ENCODE measurements around the gene ZMIZ1.
A peak's percentile ranks its signal among the peaks of the same experiment; 100 is the strongest.

Gene ZMIZ1

DNA sequence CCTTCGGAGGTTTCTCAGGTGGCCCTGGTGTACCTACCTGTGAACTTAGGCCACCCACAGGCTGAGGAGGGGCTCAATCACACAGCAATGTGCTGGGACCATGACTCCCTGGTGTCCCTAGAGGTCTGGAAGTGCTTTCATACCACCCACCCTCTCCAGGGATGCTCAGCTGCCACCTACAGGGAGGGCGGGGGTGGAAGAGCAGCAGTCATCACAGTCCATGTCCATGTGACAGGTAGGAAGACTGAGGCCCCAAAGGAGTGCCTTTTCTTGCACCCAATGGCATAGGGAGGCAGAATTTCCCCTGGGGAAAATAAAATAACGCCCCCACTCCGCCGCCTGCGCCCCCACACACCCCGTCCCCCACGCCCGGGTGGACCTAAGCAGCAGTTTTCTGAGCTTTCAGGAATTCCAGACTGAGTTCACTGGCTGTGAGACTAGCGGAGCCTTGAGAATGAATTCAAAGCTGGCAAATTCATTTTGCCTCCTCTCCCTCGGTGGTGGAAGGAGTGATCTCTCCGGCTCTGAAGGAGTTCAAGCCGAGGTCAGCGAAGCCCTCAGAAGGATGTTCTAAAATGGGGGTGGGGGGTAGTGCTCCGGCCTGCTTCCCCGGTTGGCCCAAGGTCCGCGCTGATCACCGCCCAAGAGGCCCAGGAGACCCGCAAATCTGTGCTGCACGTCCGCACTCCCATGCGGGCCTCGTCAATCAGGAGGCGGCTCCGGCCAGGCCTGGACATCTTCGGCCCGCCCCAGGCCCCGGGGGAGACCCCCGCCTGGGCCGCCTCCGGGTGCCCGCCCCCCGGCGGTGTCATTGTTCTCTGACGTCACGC, 2.1 kb upstream of the ZMIZ1 start:
- TF ChIP-seq, protein P1, sequence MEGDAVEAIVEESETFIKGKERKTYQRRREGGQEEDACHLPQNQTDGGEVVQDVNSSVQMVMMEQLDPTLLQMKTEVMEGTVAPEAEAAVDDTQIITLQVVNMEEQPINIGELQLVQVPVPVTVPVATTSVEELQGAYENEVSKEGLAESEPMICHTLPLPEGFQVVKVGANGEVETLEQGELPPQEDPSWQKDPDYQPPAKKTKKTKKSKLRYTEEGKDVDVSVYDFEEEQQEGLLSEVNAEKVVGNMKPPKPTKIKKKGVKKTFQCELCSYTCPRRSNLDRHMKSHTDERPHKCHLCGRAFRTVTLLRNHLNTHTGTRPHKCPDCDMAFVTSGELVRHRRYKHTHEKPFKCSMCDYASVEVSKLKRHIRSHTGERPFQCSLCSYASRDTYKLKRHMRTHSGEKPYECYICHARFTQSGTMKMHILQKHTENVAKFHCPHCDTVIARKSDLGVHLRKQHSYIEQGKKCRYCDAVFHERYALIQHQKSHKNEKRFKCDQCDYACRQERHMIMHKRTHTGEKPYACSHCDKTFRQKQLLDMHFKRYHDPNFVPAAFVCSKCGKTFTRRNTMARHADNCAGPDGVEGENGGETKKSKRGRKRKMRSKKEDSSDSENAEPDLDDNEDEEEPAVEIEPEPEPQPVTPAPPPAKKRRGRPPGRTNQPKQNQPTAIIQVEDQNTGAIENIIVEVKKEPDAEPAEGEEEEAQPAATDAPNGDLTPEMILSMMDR (IDR thresholded peaks at IDR 0.05; ENCODE audit: low read depth, low read length) = no peak

DNA sequence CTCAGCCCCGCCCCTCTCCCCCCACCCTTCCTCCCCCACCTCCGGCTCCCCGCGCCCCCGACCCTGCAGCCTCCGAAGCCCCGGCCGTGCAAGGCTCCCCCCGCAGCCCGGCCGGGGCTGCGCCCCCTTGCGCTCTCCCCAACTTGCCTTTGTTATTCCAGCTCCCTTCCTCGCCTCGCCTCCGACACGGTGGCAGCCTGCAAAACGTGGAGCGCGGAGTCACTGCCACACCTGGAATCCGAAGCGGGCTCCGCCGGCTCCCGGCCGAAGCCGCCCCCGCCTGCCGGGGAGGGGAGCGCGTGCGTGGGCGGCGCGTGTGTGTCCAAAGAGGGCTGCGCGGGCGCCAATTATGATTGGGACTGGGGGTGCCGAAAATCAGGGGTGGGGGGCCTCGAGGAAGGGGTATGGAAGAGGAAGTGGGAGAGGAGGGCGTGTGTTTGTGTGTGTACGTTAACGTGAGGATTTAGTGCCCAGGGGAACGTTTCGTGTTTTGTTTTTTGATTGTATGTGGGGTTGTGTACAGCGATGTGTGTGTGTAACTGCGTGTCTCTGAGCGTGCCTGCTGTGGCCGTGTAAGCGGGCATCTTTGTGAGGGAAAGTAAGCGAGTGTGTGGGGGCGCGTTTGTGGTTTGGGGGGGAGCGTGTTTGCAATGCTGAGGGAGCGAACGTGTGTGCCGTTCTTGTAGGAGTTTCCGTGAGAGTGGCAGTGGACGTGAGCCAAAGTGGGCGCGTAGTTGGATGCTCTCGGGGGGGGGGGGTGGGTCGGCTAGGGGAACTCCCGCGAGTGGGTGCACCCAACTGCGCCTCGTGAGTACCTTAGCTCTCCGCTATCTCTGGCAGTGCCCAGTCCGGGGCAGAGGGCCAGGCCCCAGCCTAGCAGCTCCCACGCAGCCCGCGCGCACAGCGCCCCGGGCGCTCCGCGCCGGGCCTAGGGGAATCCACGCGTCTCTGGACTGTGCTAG, 1.2 kb upstream of the ZMIZ1 start:
- TF ChIP-seq, protein P1 (IDR thresholded peaks at IDR 0.05; ENCODE audit: low read depth, low read length) = no peak
- peak overlapping the region; percentile 47 to 56 for H3K4me3 ChIP-seq (replicated peaks in 1 of 2; ENCODE audit: low read depth in 2 of 2, low read length in 2 of 2)
- peak; percentile 88 to 95 for DNase-seq (ENCODE audit: low read depth in 2 of 2)

More for the DNA sequence above, 2.1 kb upstream of the ZMIZ1 start:
- peak; percentile 33 to 34 for DNase-seq (ENCODE audit: low read depth in 2 of 2)
- peak overlapping the region; percentile 48 to 56 for H3K4me3 ChIP-seq (replicated peaks in 1 of 2; ENCODE audit: low read depth in 2 of 2, low read length in 2 of 2)

DNA sequence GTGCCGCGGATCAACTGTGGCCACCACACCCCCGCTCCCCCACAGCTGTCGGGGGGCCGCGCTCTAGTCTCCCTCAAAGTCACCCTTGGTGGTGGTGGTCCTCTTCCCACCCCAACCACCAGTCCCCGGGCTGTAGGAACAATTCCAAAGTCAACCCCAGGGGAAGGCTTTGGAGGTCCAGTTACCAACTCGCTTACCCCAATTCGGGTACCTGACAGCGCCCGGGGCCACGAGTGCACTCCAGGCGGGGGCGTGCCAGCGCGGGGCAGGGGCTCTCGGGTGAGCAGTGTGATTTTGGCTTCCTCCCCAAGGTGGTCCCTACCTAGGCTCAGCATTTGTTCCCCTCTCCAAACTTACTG, 584 bp upstream of the ZMIZ1 start:
- peak in 1 of 2 donors; percentile 26 for DNase-seq (ENCODE audit: low read depth in 2 of 2)
- H3K4me3 ChIP-seq (replicated peaks in 1 of 2; ENCODE audit: low read depth in 2 of 2, low read length in 2 of 2) = peak overlapping the region; percentile 47 to 53
- TF ChIP-seq, protein P1 (IDR thresholded peaks at IDR 0.05; ENCODE audit: low read depth, low read length) = no peak

DNA sequence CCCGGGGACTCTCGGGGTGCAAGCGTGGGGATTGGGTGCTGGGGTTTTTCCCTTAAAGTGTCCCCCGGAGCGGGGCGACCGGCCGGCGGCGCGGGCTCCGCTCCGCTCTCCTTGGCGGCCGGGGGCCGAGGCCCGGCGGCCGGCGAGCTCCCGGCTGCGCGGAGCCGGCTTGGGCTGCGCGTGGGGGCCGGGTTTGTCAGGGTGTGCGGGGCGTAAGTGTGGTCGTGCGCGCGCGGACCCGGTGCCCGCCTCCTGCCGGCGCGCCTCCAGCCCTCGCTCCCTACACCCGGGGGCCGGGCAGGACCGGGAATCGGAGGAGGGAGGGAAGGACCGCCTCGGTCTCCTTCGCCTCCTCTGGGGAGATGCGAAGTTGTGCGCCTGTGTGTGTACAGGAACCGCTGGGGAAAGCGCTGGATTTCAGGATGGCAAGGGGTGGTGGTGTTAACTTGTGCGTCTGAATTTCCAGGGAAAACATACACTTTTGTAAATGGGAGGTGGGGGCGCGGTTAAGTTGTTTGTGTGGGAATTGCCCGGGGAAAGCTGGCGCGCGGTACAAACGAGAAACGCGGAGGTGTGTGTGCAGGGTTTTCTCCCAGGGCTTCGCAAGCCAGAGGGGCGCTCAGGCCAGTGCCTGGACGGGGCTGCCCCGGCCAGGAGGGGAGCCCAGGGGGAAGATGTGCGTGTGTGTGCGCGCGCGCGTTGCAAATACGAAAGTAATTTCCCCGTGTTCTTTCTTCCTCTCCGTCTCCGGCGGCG, 737 bp downstream of the ZMIZ1 start:
- H3K4me3 ChIP-seq (replicated peaks in 1 of 2; ENCODE audit: low read depth in 2 of 2, low read length in 2 of 2) = peak overlapping the region; percentile 72 to 94
- TF ChIP-seq, protein P1 (IDR thresholded peaks at IDR 0.05; ENCODE audit: low read depth, low read length) = no peak
- peak; percentile 54 to 61 for DNase-seq (ENCODE audit: low read depth in 2 of 2)

DNA sequence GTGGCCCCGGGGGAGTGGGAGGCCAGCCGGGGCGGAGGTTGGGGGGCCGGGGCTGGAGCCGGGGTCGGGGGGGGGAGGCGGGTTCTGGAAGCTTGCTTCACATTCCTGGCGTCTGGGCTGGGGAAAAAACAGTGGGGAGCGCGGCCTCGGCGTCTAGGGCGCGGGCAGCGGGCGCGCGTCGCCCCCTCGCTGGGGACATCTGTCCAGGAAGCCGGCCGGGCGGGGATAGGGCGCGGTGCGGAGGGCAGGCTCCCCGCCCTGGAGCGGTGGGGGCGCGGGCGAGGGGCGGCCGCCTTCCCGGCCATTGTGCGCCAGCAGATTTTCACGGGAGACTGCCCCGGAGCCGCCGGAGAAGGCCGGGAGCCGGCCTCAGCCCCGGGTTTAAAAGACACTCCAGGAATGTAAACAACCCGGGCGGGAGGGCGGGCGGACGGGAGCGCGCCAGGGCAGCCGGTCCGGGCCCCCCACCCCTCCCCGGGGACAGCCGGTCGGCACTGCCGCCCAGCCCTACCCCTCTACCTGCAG, 1.4 kb downstream of the ZMIZ1 start:
- DNase-seq (ENCODE audit: low read depth in 2 of 2) = peak in 1 of 2 donors; percentile 42
- TF ChIP-seq, protein P1 (IDR thresholded peaks at IDR 0.05; ENCODE audit: low read depth, low read length) = no peak
- H3K4me3 ChIP-seq (replicated peaks in 1 of 2; ENCODE audit: low read depth in 2 of 2, low read length in 2 of 2) = peak overlapping the region; percentile 72 to 94

All from cardiac fibroblast (primary cell).